SK-N-SH (cell line): ENCODE measurements around the gene DDRGK1. TPM values are rescaled to one million over a fixed set of nuclear protein-coding genes. Genes with fewer than 3 reads are reported as not detected.

Experiments
- CTCF ChIA-PET: fragments of 300-600, 350-600 bp; formaldehyde crosslinking; extraction: SDS; loops from one replicate; lab custom pipeline; 2021; lab: Yijun Ruan, JAX
- POLR2A ChIA-PET: fragments of 350-600 bp; sonication (Branson Sonifier 250); formaldehyde crosslinking; extraction: SDS; loops from one replicate; lab custom pipeline; 2020; ENCODE audit warnings: antibody characterized with exemption, inconsistent platforms; lab: Yijun Ruan, JAX
- DNase-seq: peaks from one replicate; pipeline ENCODE4 v3.0.0; 2012
- H2AFZ ChIP-seq: fragments of 200-600 bp; sonication (generic); 2 replicates; pipeline ENCODE4 v1.8.1; 2016; ENCODE audit warnings: antibody characterized with exemption, mild to moderate bottlenecking, low read depth
- H3F3A ChIP-seq: fragments of 200-600 bp; sonication (generic); replicated peaks from 2 replicates; pipeline ENCODE3; 2016; ENCODE audit warnings: antibody characterized with exemption, mild to moderate bottlenecking; ENCODE audit not compliant: insufficient read depth
- H3K27ac ChIP-seq, 2 experiments: fragments of 200-500 bp in 1 of 2; fragments of 200-600 bp in 1 of 2; sonication (Bioruptor generic) in 1 of 2; sonication (generic), shearing (Covaris generic) in 1 of 2; 2 replicates each; pipeline versions ENCODE4 v1.5.1 to v1.6.1; 2014 to 2016; ENCODE audit warnings: low read depth in 2 of 2, inconsistent platforms in 1 of 2, low read length in 1 of 2, mild to moderate bottlenecking in 1 of 2, mixed read lengths in 1 of 2
- H3K27me3 ChIP-seq: fragments of 200-600 bp; sonication (generic), shearing (Covaris generic); 2 replicates; pipeline ENCODE4 v1.6.1; 2016; ENCODE audit warnings: mixed run types; ENCODE audit not compliant: insufficient read depth
- H3K36me3 ChIP-seq, 2 experiments: fragments of 200-500 bp in 1 of 2; fragments of 200-600 bp in 1 of 2; sonication (Bioruptor generic) in 1 of 2; sonication (generic) in 1 of 2; replicated peaks in 1 of 2; 2 replicates each; pipeline versions ENCODE3 to v1.5.1; 2014 to 2016; ENCODE audit warnings: low read length in 1 of 2, mild to moderate bottlenecking in 1 of 2; ENCODE audit not compliant: insufficient read depth in 2 of 2, control insufficient read depth in 1 of 2
- H3K4me1 ChIP-seq, 2 experiments: fragments of 200-500 bp in 1 of 2; fragments of 200-600 bp in 1 of 2; sonication (Bioruptor generic) in 1 of 2; sonication (generic), shearing (Covaris generic) in 1 of 2; 2 replicates each; pipeline versions ENCODE4 v1.5.1 to v1.6.1; 2014 to 2016; ENCODE audit warnings: low read depth in 1 of 2, low read length in 1 of 2, mixed run types in 1 of 2; ENCODE audit not compliant: insufficient read depth in 2 of 2, control insufficient read depth in 1 of 2
- H3K4me2 ChIP-seq: fragments of 200-600 bp; sonication (generic), shearing (Covaris generic); 2 replicates; pipeline ENCODE4 v1.6.1; 2017; ENCODE audit warnings: mixed run types
- H3K4me3 ChIP-seq, 2 experiments: fragments of 200-500 bp in 1 of 2; fragments of 200-600 bp in 1 of 2; sonication (Bioruptor generic) in 1 of 2; sonication (generic), shearing (Covaris generic) in 1 of 2; 2 replicates each; pipeline versions ENCODE4 v1.5.1 to v1.8.1; 2014 to 2016; ENCODE audit warnings: low read depth in 2 of 2, inconsistent platforms in 1 of 2, low read length in 1 of 2, mild to moderate bottlenecking in 1 of 2, mixed read lengths in 1 of 2, moderate library complexity in 1 of 2
- H3K79me2 ChIP-seq: fragments of 200-600 bp; sonication (generic); 2 replicates; pipeline ENCODE4 v1.8.1; 2017; ENCODE audit warnings: mild to moderate bottlenecking; ENCODE audit not compliant: insufficient read depth
- H3K9ac ChIP-seq: fragments of 200-600 bp; sonication (generic); 2 replicates; pipeline ENCODE4 v1.6.1; 2017; ENCODE audit warnings: mixed run types
- H3K9me2 ChIP-seq: fragments of 200-600 bp; sonication (generic); 2 replicates; pipeline ENCODE4 v1.6.1; 2017; ENCODE audit warnings: mixed run types
- H3K9me3 ChIP-seq: fragments of 200-600 bp; sonication (generic); 2 replicates; pipeline ENCODE4 v1.6.1; 2017; ENCODE audit warnings: mixed run types, mild to moderate bottlenecking, moderate library complexity
- H4K20me1 ChIP-seq: fragments of 200-600 bp; sonication (generic); 2 replicates; pipeline ENCODE4 v1.6.1; 2017; ENCODE audit warnings: mild to moderate bottlenecking, mixed run types; ENCODE audit not compliant: insufficient read depth
- FOSL2 ChIP-seq: IDR thresholded peaks from 2 replicates; pipeline ENCODE4 v1.4.0; 2012; ENCODE audit warnings: low read depth, mild to moderate bottlenecking, moderate library complexity, borderline replicate concordance
- MXI1 ChIP-seq: IDR thresholded peaks from 2 replicates; pipeline ENCODE4 v1.6.1; 2012; ENCODE audit warnings: mild to moderate bottlenecking, low read depth, low read length, improper control_type of control experiment
- RAD21 ChIP-seq: IDR thresholded peaks from 2 replicates; pipeline ENCODE4 v1.6.1; 2012; ENCODE audit warnings: mild to moderate bottlenecking, low read length
- RFX5 ChIP-seq: IDR thresholded peaks from 2 replicates; pipeline ENCODE4 v1.6.1; 2012; ENCODE audit warnings: mild to moderate bottlenecking, improper control_type of control experiment, low read length
- SIN3A ChIP-seq: IDR thresholded peaks from 2 replicates; pipeline ENCODE4 v1.6.1; 2012; ENCODE audit warnings: low read depth, mild to moderate bottlenecking, low read length, moderate library complexity, borderline replicate concordance
- SMC3 ChIP-seq: IDR thresholded peaks from 2 replicates; pipeline ENCODE4 v1.6.1; 2012; ENCODE audit warnings: low read depth, low read length, improper control_type of control experiment
- TAF1 ChIP-seq: IDR thresholded peaks from 2 replicates; pipeline ENCODE4 v1.6.1; 2012; ENCODE audit warnings: low read depth, mild to moderate bottlenecking, low read length, moderate library complexity, borderline replicate concordance
- YY1 ChIP-seq: IDR thresholded peaks from 2 replicates; pipeline ENCODE4 v1.4.0; 2012; ENCODE audit warnings: low read depth, mild to moderate bottlenecking
- WGBS: methylation state at CpG from one replicate; pipeline ENCODE4 v1.1.6; 2017; ENCODE audit warnings: low lambda C conversion rate; 5-methylcytosine and 5-hydroxymethylcytosine counted together
- polyA plus RNA-seq, 3 experiments: library from polyadenylated mRNA; depleted of rRNA; stranded (reverse); fragments of >200 nt; gene quantifications; 2 replicates each; pipeline ENCODE4 v1.2.3, GENCODE V29; 2012
- TF ChIP-seq, protein P1 (sequence below): IDR thresholded peaks from 2 replicates; pipeline ENCODE4 v1.6.1; 2012; ENCODE audit warnings: mild to moderate bottlenecking, low read depth, low read length, moderate library complexity
- TF ChIP-seq, protein P2 (sequence below): IDR thresholded peaks from 2 replicates; pipeline ENCODE4; 2012
- TF ChIP-seq, protein P3 (sequence below): fragments of 150-350 bp; IDR thresholded peaks from 2 replicates; pipeline ENCODE4 v1.6.1; 2017; ENCODE audit warnings: antibody characterized with exemption, low read length, low read depth, borderline replicate concordance
- TF ChIP-seq, protein P4 (sequence below): IDR thresholded peaks from 2 replicates; pipeline ENCODE4 v1.4.0; 2012; ENCODE audit warnings: low read depth

DDRGK1 gene
- polyA plus RNA-seq, 1 of the 3 experiments (the other 2 are of a cell fraction): 70.6 TPM

DNA sequence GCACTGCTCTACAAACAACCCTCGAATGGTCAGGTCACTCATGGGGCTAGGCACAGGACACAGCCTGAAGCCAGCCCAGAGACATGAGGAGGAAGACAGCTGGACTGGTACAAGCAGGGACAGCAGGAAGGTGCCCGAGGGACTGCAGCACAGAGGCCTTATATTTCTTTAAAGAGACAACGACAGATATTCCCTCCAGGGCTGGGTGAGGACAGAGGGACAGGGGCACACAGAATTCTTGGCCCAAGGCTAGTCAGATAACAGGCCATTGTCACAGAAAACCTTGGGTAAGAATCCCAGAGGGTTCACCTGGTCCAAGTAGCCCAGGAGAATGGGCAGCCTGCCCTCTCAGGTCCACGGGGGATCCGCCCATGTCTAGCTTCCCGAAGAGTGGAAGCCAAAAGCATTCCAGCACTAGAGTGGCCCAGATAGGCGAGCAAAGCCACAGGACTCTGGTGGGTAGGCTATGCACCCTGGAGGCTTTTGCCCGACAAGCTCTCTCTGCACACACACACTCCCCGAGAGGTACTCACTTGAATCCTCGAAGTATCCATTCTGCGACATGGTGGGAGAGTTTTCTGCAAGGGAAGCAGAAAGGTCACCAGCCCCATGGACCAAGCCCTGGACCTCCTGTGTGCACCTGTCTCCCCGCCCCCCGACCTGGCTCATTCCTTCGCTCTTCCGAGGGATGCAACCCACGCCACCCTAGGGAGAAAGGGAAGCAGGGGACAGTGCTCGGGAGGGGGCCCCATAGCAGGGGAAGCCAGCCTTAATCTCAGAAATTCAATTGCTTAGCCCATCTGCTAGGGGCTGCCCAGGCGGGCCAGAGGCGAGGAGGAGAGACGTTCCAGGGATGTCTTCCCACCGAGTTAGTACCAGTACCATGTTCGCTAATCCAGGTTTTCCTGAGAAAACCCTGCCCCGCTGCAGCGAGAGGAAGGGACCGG, 32.8 kb upstream of the DDRGK1 start:
- ChIA-PET CTCF (interaction anchor here (1.1 kb wide), 1 partner anchor 18 kb away, joined by 3 read pairs; no protein-coding TSS in a partner anchor), POLR2A (no interaction called here)
- H3K9me2 ChIP-seq: no peaks in the 10 kb centered on the region
- H3K4me1 ChIP-seq: peaks cover 0 to 2% of the 10 kb centered on the region in 2 experiments; a peak in 1 of 4 replicates
- 88% methylated on average over 19 of the region's 25 CpGs for WGBS
- H3K36me3 ChIP-seq: no peaks in the 10 kb centered on the region
- no peaks in the 10 kb centered on the region for H3K9me3 ChIP-seq
- H3K4me3 ChIP-seq: no peak overlapping the region; a peak in 1 of 4 replicates
- DNase-seq: no peak
- H4K20me1 ChIP-seq: no peaks in the 10 kb centered on the region
- TF ChIP-seq, protein P1, sequence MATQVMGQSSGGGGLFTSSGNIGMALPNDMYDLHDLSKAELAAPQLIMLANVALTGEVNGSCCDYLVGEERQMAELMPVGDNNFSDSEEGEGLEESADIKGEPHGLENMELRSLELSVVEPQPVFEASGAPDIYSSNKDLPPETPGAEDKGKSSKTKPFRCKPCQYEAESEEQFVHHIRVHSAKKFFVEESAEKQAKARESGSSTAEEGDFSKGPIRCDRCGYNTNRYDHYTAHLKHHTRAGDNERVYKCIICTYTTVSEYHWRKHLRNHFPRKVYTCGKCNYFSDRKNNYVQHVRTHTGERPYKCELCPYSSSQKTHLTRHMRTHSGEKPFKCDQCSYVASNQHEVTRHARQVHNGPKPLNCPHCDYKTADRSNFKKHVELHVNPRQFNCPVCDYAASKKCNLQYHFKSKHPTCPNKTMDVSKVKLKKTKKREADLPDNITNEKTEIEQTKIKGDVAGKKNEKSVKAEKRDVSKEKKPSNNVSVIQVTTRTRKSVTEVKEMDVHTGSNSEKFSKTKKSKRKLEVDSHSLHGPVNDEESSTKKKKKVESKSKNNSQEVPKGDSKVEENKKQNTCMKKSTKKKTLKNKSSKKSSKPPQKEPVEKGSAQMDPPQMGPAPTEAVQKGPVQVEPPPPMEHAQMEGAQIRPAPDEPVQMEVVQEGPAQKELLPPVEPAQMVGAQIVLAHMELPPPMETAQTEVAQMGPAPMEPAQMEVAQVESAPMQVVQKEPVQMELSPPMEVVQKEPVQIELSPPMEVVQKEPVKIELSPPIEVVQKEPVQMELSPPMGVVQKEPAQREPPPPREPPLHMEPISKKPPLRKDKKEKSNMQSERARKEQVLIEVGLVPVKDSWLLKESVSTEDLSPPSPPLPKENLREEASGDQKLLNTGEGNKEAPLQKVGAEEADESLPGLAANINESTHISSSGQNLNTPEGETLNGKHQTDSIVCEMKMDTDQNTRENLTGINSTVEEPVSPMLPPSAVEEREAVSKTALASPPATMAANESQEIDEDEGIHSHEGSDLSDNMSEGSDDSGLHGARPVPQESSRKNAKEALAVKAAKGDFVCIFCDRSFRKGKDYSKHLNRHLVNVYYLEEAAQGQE: no peak
- TF ChIP-seq, protein P2, sequence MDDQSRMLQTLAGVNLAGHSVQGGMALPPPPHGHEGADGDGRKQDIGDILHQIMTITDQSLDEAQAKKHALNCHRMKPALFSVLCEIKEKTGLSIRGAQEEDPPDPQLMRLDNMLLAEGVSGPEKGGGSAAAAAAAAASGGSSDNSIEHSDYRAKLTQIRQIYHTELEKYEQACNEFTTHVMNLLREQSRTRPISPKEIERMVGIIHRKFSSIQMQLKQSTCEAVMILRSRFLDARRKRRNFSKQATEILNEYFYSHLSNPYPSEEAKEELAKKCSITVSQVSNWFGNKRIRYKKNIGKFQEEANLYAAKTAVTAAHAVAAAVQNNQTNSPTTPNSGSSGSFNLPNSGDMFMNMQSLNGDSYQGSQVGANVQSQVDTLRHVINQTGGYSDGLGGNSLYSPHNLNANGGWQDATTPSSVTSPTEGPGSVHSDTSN: no peak
- TF ChIP-seq RFX5 (no peak), RAD21 (no peak), SIN3A (no peak), YY1 (no peak), SMC3 (no peak), TAF1 (no peak), MXI1 (no peak), FOSL2 (no peak)
- TF ChIP-seq, protein P3, sequence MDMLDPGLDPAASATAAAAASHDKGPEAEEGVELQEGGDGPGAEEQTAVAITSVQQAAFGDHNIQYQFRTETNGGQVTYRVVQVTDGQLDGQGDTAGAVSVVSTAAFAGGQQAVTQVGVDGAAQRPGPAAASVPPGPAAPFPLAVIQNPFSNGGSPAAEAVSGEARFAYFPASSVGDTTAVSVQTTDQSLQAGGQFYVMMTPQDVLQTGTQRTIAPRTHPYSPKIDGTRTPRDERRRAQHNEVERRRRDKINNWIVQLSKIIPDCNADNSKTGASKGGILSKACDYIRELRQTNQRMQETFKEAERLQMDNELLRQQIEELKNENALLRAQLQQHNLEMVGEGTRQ: no peak
- TF ChIP-seq, protein P4, sequence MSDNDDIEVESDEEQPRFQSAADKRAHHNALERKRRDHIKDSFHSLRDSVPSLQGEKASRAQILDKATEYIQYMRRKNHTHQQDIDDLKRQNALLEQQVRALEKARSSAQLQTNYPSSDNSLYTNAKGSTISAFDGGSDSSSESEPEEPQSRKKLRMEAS: no peak
- H3F3A ChIP-seq: no peaks in the 10 kb centered on the region
- peaks cover 16% of the 10 kb centered on the region for H3K27me3 ChIP-seq
- H3K4me2 ChIP-seq: no peak overlapping the region
- no peak overlapping the region for H2AFZ ChIP-seq
- no peaks in the 10 kb centered on the region for H3K79me2 ChIP-seq
- H3K27ac ChIP-seq: no peak overlapping the region
- no peak overlapping the region for H3K9ac ChIP-seq
